Cardiac fibroblast (primary cell): ENCODE measurements around the gene DYNC2LI1.

Experiments
- DNase-seq, 2 donors: peaks; one replicate each; pipeline versions ENCODE4 v3.0.0 to v3.0.0-alpha.2; 2010; ENCODE audit warnings: low read depth in 2 of 2
- H3K4me3 ChIP-seq, 2 donors: replicated peaks in 1 of 2; 1 replicate in 1 of 2; 2 replicates in 1 of 2; pipeline ENCODE4 v1.5.1; 2011; ENCODE audit warnings: low read depth in 2 of 2, low read length in 2 of 2, mild to moderate bottlenecking in 2 of 2, moderate library complexity in 1 of 2
- TF ChIP-seq, protein P1 (sequence below): IDR thresholded peaks from one replicate; pipeline ENCODE4 v1.5.1; 2011; ENCODE audit warnings: low read depth, mild to moderate bottlenecking, low read length, inconsistent platforms

Gene DYNC2LI1

DNA sequence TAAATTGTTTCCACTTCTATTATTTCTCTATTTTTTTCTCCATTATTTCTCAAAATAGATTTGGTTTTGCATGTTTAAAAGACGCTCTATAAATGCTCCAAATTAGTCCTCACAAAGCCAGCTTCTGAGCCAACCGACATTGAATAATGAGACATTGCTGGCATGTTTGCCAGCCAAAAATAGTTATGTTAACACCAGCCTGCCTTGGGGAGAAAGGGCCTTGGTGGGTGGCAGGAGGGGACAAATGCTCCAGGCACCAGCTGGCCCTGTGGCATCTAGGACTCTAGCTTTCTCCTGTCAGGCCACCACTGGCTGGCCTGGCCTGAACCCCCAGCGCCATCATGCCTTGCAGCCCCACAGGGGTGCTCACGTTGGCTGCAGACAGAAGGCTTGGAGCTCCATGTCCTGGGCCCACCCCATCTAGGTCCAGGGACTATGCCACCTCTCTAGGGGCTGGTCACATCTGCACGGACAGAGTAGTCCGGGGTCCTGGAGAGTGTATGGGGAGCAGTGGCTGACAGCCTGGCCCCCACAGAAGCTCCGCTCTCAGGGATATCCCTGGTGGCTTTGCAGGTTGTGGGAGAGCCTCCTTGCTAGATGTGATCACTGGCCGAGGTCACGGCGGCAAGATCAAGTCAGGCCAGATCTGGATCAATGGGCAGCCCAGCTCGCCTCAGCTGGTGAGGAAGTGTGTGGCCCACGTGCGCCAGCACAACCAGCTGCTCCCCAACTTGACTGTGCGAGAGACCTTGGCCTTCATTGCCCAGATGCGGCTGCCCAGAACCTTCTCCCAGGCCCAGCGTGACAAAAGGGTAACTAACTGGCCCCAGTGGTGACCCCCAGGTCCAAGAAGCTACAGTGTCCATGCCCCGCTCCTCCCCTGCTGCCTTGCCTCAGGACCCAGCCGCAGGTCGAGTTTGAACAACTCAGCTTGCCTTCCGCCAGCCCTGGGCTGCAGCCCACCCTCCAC, 77.5 kb downstream of the DYNC2LI1 start:
- TF ChIP-seq, protein P1, sequence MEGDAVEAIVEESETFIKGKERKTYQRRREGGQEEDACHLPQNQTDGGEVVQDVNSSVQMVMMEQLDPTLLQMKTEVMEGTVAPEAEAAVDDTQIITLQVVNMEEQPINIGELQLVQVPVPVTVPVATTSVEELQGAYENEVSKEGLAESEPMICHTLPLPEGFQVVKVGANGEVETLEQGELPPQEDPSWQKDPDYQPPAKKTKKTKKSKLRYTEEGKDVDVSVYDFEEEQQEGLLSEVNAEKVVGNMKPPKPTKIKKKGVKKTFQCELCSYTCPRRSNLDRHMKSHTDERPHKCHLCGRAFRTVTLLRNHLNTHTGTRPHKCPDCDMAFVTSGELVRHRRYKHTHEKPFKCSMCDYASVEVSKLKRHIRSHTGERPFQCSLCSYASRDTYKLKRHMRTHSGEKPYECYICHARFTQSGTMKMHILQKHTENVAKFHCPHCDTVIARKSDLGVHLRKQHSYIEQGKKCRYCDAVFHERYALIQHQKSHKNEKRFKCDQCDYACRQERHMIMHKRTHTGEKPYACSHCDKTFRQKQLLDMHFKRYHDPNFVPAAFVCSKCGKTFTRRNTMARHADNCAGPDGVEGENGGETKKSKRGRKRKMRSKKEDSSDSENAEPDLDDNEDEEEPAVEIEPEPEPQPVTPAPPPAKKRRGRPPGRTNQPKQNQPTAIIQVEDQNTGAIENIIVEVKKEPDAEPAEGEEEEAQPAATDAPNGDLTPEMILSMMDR = no peak
- DNase-seq = no peak
- no peak overlapping the region for H3K4me3 ChIP-seq

GRCh38 chr2:43852196-43852730, 78.4 kb downstream of the DYNC2LI1 start:
- DNase-seq = no peak
- TF ChIP-seq, protein P1 = no peak
- no peak overlapping the region for H3K4me3 ChIP-seq

GRCh38 chr2:43853141-43854081, 79.6 kb downstream of the DYNC2LI1 start:
- H3K4me3 ChIP-seq = no peak overlapping the region
- DNase-seq = no peak
- TF ChIP-seq, protein P1 = no peak

DNA sequence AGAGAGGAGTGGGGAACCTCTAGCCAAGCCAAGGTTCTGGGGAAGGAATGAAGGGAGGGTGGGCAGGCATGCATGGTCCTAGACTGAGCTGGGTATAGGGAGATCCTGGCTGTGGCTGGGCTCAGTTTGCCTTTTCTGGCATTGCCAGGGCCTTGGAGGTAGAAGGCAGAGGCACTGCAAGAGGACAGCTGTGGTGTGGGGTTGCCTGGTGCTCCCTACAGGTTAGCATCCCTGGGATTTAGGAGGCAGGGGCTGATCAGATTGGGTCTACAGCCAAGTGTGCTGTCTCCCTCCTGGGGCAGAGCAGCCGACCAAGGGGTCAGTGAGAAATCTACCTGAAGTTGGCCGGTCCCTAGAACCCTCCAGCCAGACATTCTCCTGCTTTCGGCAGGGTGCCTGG, 80.8 kb downstream of the DYNC2LI1 start:
- H3K4me3 ChIP-seq = no peak overlapping the region
- no peak for DNase-seq
- TF ChIP-seq, protein P1 = no peak

DNA sequence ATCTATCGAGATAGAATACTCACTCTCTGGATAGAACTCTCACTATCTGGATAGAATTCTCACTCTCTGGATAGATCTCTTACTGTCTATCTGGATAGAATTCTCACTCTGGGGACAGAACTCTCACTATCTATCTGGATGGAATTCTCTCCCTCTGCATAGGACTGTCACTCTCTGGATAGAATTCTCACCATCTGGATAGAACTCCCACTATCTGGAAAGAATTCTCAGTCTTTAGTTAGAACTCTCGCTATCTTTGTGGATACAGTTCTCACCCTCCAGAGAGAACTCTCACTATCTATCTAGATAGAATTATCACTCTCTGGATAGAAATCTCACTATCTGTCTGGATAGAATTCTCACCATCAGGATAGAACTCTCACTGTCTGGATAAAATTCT, 81.5 kb downstream of the DYNC2LI1 start:
- H3K4me3 ChIP-seq = no peak overlapping the region
- DNase-seq = no peak
- TF ChIP-seq, protein P1 = no peak
